Hepatocyte (in vitro differentiated cells): ENCODE data around the gene STPG4. TPM values are rescaled to one million over a fixed set of nuclear protein-coding genes. Genes with fewer than 3 reads are reported as not detected.
"Not testable (repeated sequence)": the region's sequence is repeated elsewhere in the genome, so short reads cannot be mapped to it uniquely, and the experiment has no call there.

Experiments used
- DNase-seq: peaks from one replicate; pipeline ENCODE4 v3.0.0-alpha.2; 2016; ENCODE audit warnings: low spot score
- H2AFZ ChIP-seq: fragments of 200-600 bp; sonication (generic); 2 replicates; pipeline ENCODE4 v1.6.0; 2016; ENCODE audit warnings: antibody characterized with exemption, mild to moderate bottlenecking
- H3K27ac ChIP-seq: fragments of 200-600 bp; sonication (generic); 2 replicates; pipeline ENCODE4 v1.5.1; 2016; ENCODE audit warnings: mild to moderate bottlenecking
- H3K27me3 ChIP-seq: fragments of 200-600 bp; sonication (generic); 2 replicates; pipeline ENCODE4 v1.6.1; 2016
- H3K36me3 ChIP-seq: fragments of 200-600 bp; sonication (generic); replicated peaks from 2 replicates; pipeline ENCODE4 v1.5.1; 2016; ENCODE audit warnings: low read depth; ENCODE audit not compliant: insufficient read depth
- H3K4me1 ChIP-seq: fragments of 200-600 bp; sonication (generic); 2 replicates; pipeline ENCODE4 v1.5.1; 2016; ENCODE audit warnings: mild to moderate bottlenecking, moderate library complexity; ENCODE audit not compliant: insufficient read depth
- H3K4me2 ChIP-seq: fragments of 200-600 bp; sonication (generic); 2 replicates; pipeline ENCODE4 v1.6.0; 2016
- H3K4me3 ChIP-seq: fragments of 200-600 bp; sonication (generic); 2 replicates; pipeline ENCODE4 v1.5.1; 2016; ENCODE audit warnings: mild to moderate bottlenecking
- H3K79me2 ChIP-seq: fragments of 200-600 bp; sonication (generic); 2 replicates; pipeline ENCODE4 v1.6.0; 2017; ENCODE audit warnings: mild to moderate bottlenecking
- H3K9me2 ChIP-seq: fragments of 200-600 bp; sonication (generic); replicated peaks from 2 replicates; pipeline ENCODE4 v1.6.0; 2017; ENCODE audit warnings: mild to moderate bottlenecking; ENCODE audit not compliant: insufficient read depth
- H3K9me3 ChIP-seq: fragments of 200-600 bp; sonication (generic); 2 replicates; pipeline ENCODE4 v1.5.1; 2016; ENCODE audit warnings: low read depth, mild to moderate bottlenecking
- H4K20me1 ChIP-seq: fragments of 200-600 bp; sonication (generic); 2 replicates; pipeline ENCODE4 v1.6.0; 2016; ENCODE audit warnings: mild to moderate bottlenecking; ENCODE audit not compliant: insufficient read depth, poor library complexity, severe bottlenecking
- CTCF ChIP-seq: fragments of 200-600 bp; sonication (generic); IDR thresholded peaks from 2 replicates; pipeline ENCODE4 v1.5.1; 2016; ENCODE audit warnings: antibody characterized with exemption, mild to moderate bottlenecking; ENCODE audit not compliant: poor library complexity
- EZH2 ChIP-seq: fragments of 200-600 bp; sonication (generic); IDR thresholded peaks from 2 replicates; pipeline ENCODE4 v1.6.1; 2016; ENCODE audit warnings: antibody characterized with exemption, mild to moderate bottlenecking, borderline replicate concordance
- EZH2phosphoT487 ChIP-seq: fragments of 200-600 bp; sonication (generic); IDR thresholded peaks from one replicate; pipeline ENCODE4 v1.6.1; 2018; ENCODE audit warnings: antibody characterized with exemption, mild to moderate bottlenecking, low read depth, moderate library complexity; ENCODE audit not compliant: unreplicated experiment, severe bottlenecking
- WGBS: methylation state at CpG from one replicate; pipeline ENCODE4 v1.1.6; 2016; ENCODE audit warnings: low lambda C conversion rate; ENCODE audit errors: missing lambda C conversion rate; 5-methylcytosine and 5-hydroxymethylcytosine counted together
- polyA plus RNA-seq: library from polyadenylated mRNA; unstranded; fragments of >200 nt; fragmentation: Nextera tagmentation; extraction: Ambion mirVana; gene quantifications from 2 replicates; pipeline ENCODE4 v1.2.1, GENCODE V29; 2016
- total RNA-seq: library from RNA; depleted of rRNA; stranded (reverse); fragments of >200 nt; gene quantifications from 2 replicates; pipeline ENCODE4 v1.2.3, GENCODE V29; 2014

STPG4 gene
- total and polyA plus RNA-seq, 2 experiments from 2014 or later = 0.19 TPM; not detected in 1

GRCh38 chr2:47186351-47186750, 31.2 kb upstream of the STPG4 start:
- 96% methylated on average over 2 of the region's 2 CpGs for WGBS
- no peak for DNase-seq
- Histone ChIP-seq H3K27me3 (no peaks in the 10 kb centered on the region), H3K27ac (no peak overlapping the region), H3K4me1 (peaks cover 23% of the 10 kb centered on the region), H3K9me2 (no peaks in the 10 kb centered on the region), H3K4me2 (no peak overlapping the region), H3K36me3 (no peaks in the 10 kb centered on the region), H2AFZ (no peak overlapping the region), H3K9me3 (no peaks in the 10 kb centered on the region), H3K4me3 (no peak overlapping the region), H3K79me2 (no peaks in the 10 kb centered on the region), H4K20me1 (no peaks in the 10 kb centered on the region)
- TF ChIP-seq EZH2phosphoT487 (no peak), CTCF (no peak), EZH2 (no peak)

- not testable (repeated sequence) for H3K9me2 ChIP-seq, H3K27ac ChIP-seq, H3K79me2 ChIP-seq, H4K20me1 ChIP-seq, DNase-seq, H3K27me3 ChIP-seq, H2AFZ ChIP-seq, H3K36me3 ChIP-seq, H3K4me2 ChIP-seq, H3K9me3 ChIP-seq, H3K4me3 ChIP-seq
- peaks cover 11% of the 10 kb centered on the region for H3K4me1 ChIP-seq
- WGBS = 74% methylated on average over 5 of the region's 5 CpGs
Measured at GRCh38 chr2:47185098-47185497, 30.0 kb upstream of the STPG4 start.

- Histone ChIP-seq H3K27me3 (no peaks in the 10 kb centered on the region), H3K36me3 (no peaks in the 10 kb centered on the region), H3K4me2 (no peak overlapping the region), H3K9me3 (no peaks in the 10 kb centered on the region), H4K20me1 (no peaks in the 10 kb centered on the region), H2AFZ (no peak overlapping the region), H3K4me1 (no peaks in the 10 kb centered on the region), H3K79me2 (peaks cover 3% of the 10 kb centered on the region), H3K27ac (no peak overlapping the region), H3K4me3 (no peak overlapping the region), H3K9me2 (no peaks in the 10 kb centered on the region)
- WGBS = 100% methylated on average over 1 of the region's 1 CpG
- TF ChIP-seq EZH2 (no peak), CTCF (no peak), EZH2phosphoT487 (no peak)
- no peak for DNase-seq
Measured at GRCh38 chr2:47181176-47181575, 26.1 kb upstream of the STPG4 start.

GRCh38 chr2:47180531-47180930, 25.4 kb upstream of the STPG4 start:
- H3K27me3 ChIP-seq = no peaks in the 10 kb centered on the region
- no peak overlapping the region for H2AFZ ChIP-seq
- peaks cover 7% of the 10 kb centered on the region for H3K79me2 ChIP-seq
- no peaks in the 10 kb centered on the region for H4K20me1 ChIP-seq
- no peaks in the 10 kb centered on the region for H3K36me3 ChIP-seq
- no peak overlapping the region for H3K27ac ChIP-seq
- WGBS = 89% methylated on average over 1 of the region's 1 CpG
- TF ChIP-seq EZH2phosphoT487 (no peak), EZH2 (no peak), CTCF (no peak)
- H3K4me3 ChIP-seq = no peak overlapping the region
- H3K9me2 ChIP-seq = no peaks in the 10 kb centered on the region
- H3K9me3 ChIP-seq = no peaks in the 10 kb centered on the region
- no peak for DNase-seq
- H3K4me1 ChIP-seq = no peaks in the 10 kb centered on the region
- H3K4me2 ChIP-seq = no peak overlapping the region
